ENCODE results near the gene DNAAF5. TPM values are rescaled to one million over a fixed set of nuclear protein-coding genes. Genes with fewer than 3 reads are reported as not detected.
A peak's percentile ranks its signal among the peaks of the same experiment; 100 is the strongest.

The DNAAF5 gene
- total RNA-seq, 1 donor from 2014 or later: 21.8 TPM

- ATAC-seq: no peak
Observed at GRCh38 chr7:707296-708000, 19.1 kb upstream of the DNAAF5 start.

GRCh38 chr7:710161-710560 is 16.3 kb upstream of the DNAAF5 start:
- ATAC-seq: no peak

GRCh38 chr7:711093-711921 is 15.2 kb upstream of the DNAAF5 start:
- no peak for ATAC-seq

- no peak for ATAC-seq
Observed at GRCh38 chr7:711922-712380, 14.5 kb upstream of the DNAAF5 start.

GRCh38 chr7:712381-713138 is 13.9 kb upstream of the DNAAF5 start:
- ATAC-seq: no peak

GRCh38 chr7:713139-713457 is 13.4 kb upstream of the DNAAF5 start:
- ATAC-seq: no peak

- ATAC-seq: no peak
Observed at GRCh38 chr7:713488-714230, 12.8 kb upstream of the DNAAF5 start.

- ATAC-seq: no peak
Observed at GRCh38 chr7:714251-714671, 12.2 kb upstream of the DNAAF5 start.

- no peak for ATAC-seq
Observed at GRCh38 chr7:716222-716621, 10.3 kb upstream of the DNAAF5 start.

GRCh38 chr7:716636-717035 is 9.9 kb upstream of the DNAAF5 start:
- no peak for ATAC-seq

GRCh38 chr7:721619-722248 is 4.8 kb upstream of the DNAAF5 start:
- no peak for ATAC-seq

- no peak for ATAC-seq
Observed at GRCh38 chr7:723541-723940, 3.0 kb upstream of the DNAAF5 start.

GRCh38 chr7:724298-724697 is 2.2 kb upstream of the DNAAF5 start:
- ATAC-seq: no peak

- ATAC-seq: peak; percentile 8
Observed at GRCh38 chr7:725223-726005, 1.1 kb upstream of the DNAAF5 start.

- ATAC-seq: peak; percentile 12
Observed at GRCh38 chr7:726854-727103, 280 bp downstream of the DNAAF5 start.

- ATAC-seq: peak; percentile 29
Observed at GRCh38 chr7:727104-727805, 756 bp downstream of the DNAAF5 start, which contains the start of gene PRKAR1B. Gene PRKAR1B, minus strand, starts transcription at chr7:727281. Its CDS starts 15,776 bp downstream, at chr7:711505.

GRCh38 chr7:727806-728460 is 1.4 kb downstream of the DNAAF5 start:
- ATAC-seq: no peak

- no peak for ATAC-seq
Observed at GRCh38 chr7:728602-729001, 2.1 kb downstream of the DNAAF5 start.

GRCh38 chr7:729140-730000 is 2.9 kb downstream of the DNAAF5 start:
- ATAC-seq: no peak

All from esophagus mucosa (tissue), 1 donor.